Keratinocyte (primary cell): Measurements from ENCODE around the gene RMDN3. TPM values are rescaled to one million over a fixed set of nuclear protein-coding genes. Genes with fewer than 3 reads are reported as not detected.

Experiments used
- DNase-seq: peaks from one replicate; pipeline ENCODE4 v3.0.0-alpha.2; 2011; ENCODE audit warnings: low read depth, missing footprints, low spot score
- FAIRE-seq: peaks from 2 replicates; lab custom pipeline; 2011; peaks lifted over from hg19 to GRCh38; lab: Jason Lieb, UNC
- H2AFZ ChIP-seq: 2 replicates; pipeline ENCODE4 v1.6.0; 2012; ENCODE audit warnings: low read length, control low read depth, inconsistent platforms; ENCODE audit not compliant: control insufficient read depth
- H3K27ac ChIP-seq: 2 replicates; pipeline ENCODE4 v1.5.1; 2011; ENCODE audit warnings: low read length; ENCODE audit not compliant: control insufficient read depth, insufficient read depth
- H3K27me3 ChIP-seq: 3 replicates; pipeline ENCODE4 v1.6.0; 2011; ENCODE audit warnings: low read length; ENCODE audit not compliant: control insufficient read depth, insufficient read depth; ENCODE audit errors: extremely low read depth
- H3K36me3 ChIP-seq, 2 experiments: 2 replicates in 1 of 2; 3 replicates in 1 of 2; pipeline ENCODE4 v1.5.1; 2011; ENCODE audit warnings: low read length in 2 of 2, mild to moderate bottlenecking in 1 of 2; ENCODE audit not compliant: control insufficient read depth in 2 of 2, insufficient read depth in 2 of 2; ENCODE audit errors: extremely low read depth in 1 of 2
- H3K4me1 ChIP-seq: 3 replicates; pipeline ENCODE4 v1.5.1; 2011; ENCODE audit warnings: low read length; ENCODE audit not compliant: control insufficient read depth, insufficient read depth; ENCODE audit errors: extremely low read depth
- H3K4me2 ChIP-seq: 3 replicates; pipeline ENCODE4 v1.6.0; 2011; ENCODE audit warnings: low read depth, low read length; ENCODE audit not compliant: control insufficient read depth, insufficient read depth; ENCODE audit errors: extremely low read depth
- H3K4me3 ChIP-seq, 3 experiments: fragments of 200-600 bp in 1 of 3; sonication (generic) in 1 of 3; 2 replicates in 2 of 3; 3 replicates in 1 of 3; pipeline ENCODE4 v1.5.1; 2011 to 2016; ENCODE audit warnings: low read length in 3 of 3, mild to moderate bottlenecking in 3 of 3, control low read depth in 2 of 3, inconsistent platforms in 1 of 3, low read depth in 1 of 3, mixed read lengths in 1 of 3, mixed run types in 1 of 3, moderate library complexity in 1 of 3; ENCODE audit not compliant: control insufficient read depth in 2 of 3, insufficient read depth in 2 of 3; ENCODE audit errors: extremely low read depth in 1 of 3
- H3K79me2 ChIP-seq: 2 replicates; pipeline ENCODE4 v1.6.0; 2012; ENCODE audit warnings: low read length; ENCODE audit not compliant: control insufficient read depth, insufficient read depth
- H3K9ac ChIP-seq: 3 replicates; pipeline ENCODE4 v1.6.0; 2011; ENCODE audit warnings: low read length; ENCODE audit not compliant: control insufficient read depth, insufficient read depth; ENCODE audit errors: extremely low read depth
- H3K9me1 ChIP-seq: 3 replicates; pipeline ENCODE4 v1.6.0; 2011; ENCODE audit warnings: low read length; ENCODE audit not compliant: control insufficient read depth, insufficient read depth; ENCODE audit errors: extremely low read depth
- H3K9me3 ChIP-seq: 2 replicates; pipeline ENCODE4 v1.5.1; 2012; ENCODE audit warnings: low read depth, low read length; ENCODE audit not compliant: control insufficient read depth
- H4K20me1 ChIP-seq: 3 replicates; pipeline ENCODE4 v1.6.0; 2011; ENCODE audit warnings: low read length; ENCODE audit not compliant: control insufficient read depth, insufficient read depth; ENCODE audit errors: extremely low read depth
- CTCF ChIP-seq, 3 experiments: IDR thresholded peaks in 1 of 3; conservative IDR thresholded peaks in 1 of 3; optimal IDR thresholded peaks in 1 of 3; 2 replicates in 2 of 3; 3 replicates in 1 of 3; pipeline versions ENCODE3 to v1.5.1; 2011; ENCODE audit warnings: low read length in 3 of 3, mild to moderate bottlenecking in 3 of 3, moderate library complexity in 2 of 3, control low read depth in 1 of 3, inconsistent platforms in 1 of 3; ENCODE audit not compliant: insufficient read depth in 2 of 3; ENCODE audit errors: extremely low read depth in 1 of 3
- EZH2 ChIP-seq: IDR thresholded peaks from one replicate; pipeline ENCODE4 v1.6.1; 2012; ENCODE audit warnings: inconsistent platforms, mild to moderate bottlenecking, low read length, moderate library complexity
- dilution Hi-C: fragments of 300-500 bp; cut with MboI; formaldehyde crosslinking; loops from one replicate; pipeline ENCODE4 v1.7.0; 2020; ENCODE audit warnings: low sequenced_read_pairs; ENCODE audit not compliant: extremely low pct_ligation_motif_present
- polyA plus RNA-seq, 5 experiments: library from polyadenylated mRNA; depleted of rRNA in 3 of 5; stranded (reverse) in 3 of 5; stranded (forward) in 1 of 5; unstranded in 1 of 5; fragments of >200 nt; gene quantifications; 1 replicate in 1 of 5; 2 replicates in 3 of 5; 3 replicates in 1 of 5; pipeline versions ENCODE4 v1.2.1 to v1.2.3, GENCODE V29; 2011 to 2012; ENCODE audit warnings: missing spikeins in 2 of 5, low read depth in 1 of 5, low replicate concordance in 1 of 5

Gene RMDN3
- polyA plus RNA-seq, 1 donor (not counting 4 experiments of a cell fraction or from before 2014, with no cell fraction given) = 23.0 TPM

GRCh38 chr15:40776537-40777141 is 21.6 kb upstream of the RMDN3 start:
- dilution Hi-C loops = no loop called here
- Histone ChIP-seq H3K9me1 (no peaks in the 10 kb centered on the region), H3K4me3 (peak overlapping the region in 1 of 3 experiments; percentile 30), H3K9me3 (no peaks in the 10 kb centered on the region), H3K4me1 (peaks cover 11% of the 10 kb centered on the region), H3K9ac (peak overlapping the region; percentile 55), H3K27me3 (no peaks in the 10 kb centered on the region), H3K4me2 (peak overlapping the region; percentile 38), H3K36me3 (peaks cover 28 to 43% of the 10 kb centered on the region in 2 experiments), H3K79me2 (no peaks in the 10 kb centered on the region), H4K20me1 (no peaks in the 10 kb centered on the region), H2AFZ (no peak overlapping the region), H3K27ac (peak overlapping the region; percentile 13)
- DNase-seq = no peak
- TF ChIP-seq CTCF (optimal IDR thresholded peaks at IDR 0.05 in 1 of 3, IDR thresholded peaks at IDR 0.05 in 1 of 3, conservative IDR thresholded peaks at IDR 0.05 in 1 of 3; ENCODE audit: extremely low read depth in 1 of 3, insufficient read depth in 2 of 3, low read length in 3 of 3) (no peak), EZH2 (no peak)
- FAIRE-seq = peak; percentile 98

GRCh38 chr15:40775740-40776536 is 20.9 kb upstream of the RMDN3 start:
- FAIRE-seq (no peak), DNase-seq (no peak)
- Histone ChIP-seq H3K4me3 (no peak overlapping the region), H3K79me2 (no peaks in the 10 kb centered on the region), H3K36me3 (peaks cover 35 to 44% of the 10 kb centered on the region in 2 experiments), H4K20me1 (no peaks in the 10 kb centered on the region), H3K27me3 (no peaks in the 10 kb centered on the region), H3K9me3 (no peaks in the 10 kb centered on the region), H3K4me2 (no peak overlapping the region), H2AFZ (no peak overlapping the region), H3K27ac (peak overlapping the region; percentile 13), H3K9ac (peak overlapping the region; percentile 55), H3K9me1 (no peaks in the 10 kb centered on the region), H3K4me1 (peaks cover 11% of the 10 kb centered on the region)
- TF ChIP-seq CTCF (optimal IDR thresholded peaks at IDR 0.05 in 1 of 3, IDR thresholded peaks at IDR 0.05 in 1 of 3, conservative IDR thresholded peaks at IDR 0.05 in 1 of 3; ENCODE audit: extremely low read depth in 1 of 3, insufficient read depth in 2 of 3, low read length in 3 of 3) (no peak), EZH2 (no peak)
- dilution Hi-C loops = no loop called here
